PFSK-1 (cell line): ENCODE measurements around the gene NINJ2.

ENCODE experiments used
- POLR2AphosphoS5 ChIP-seq: IDR thresholded peaks from 2 replicates; pipeline ENCODE4 v1.6.1; 2012; ENCODE audit warnings: low read depth, mild to moderate bottlenecking, control low read depth, low read length, moderate library complexity
- SIN3A ChIP-seq: IDR thresholded peaks from 2 replicates; pipeline ENCODE4 v1.6.1; 2012; ENCODE audit warnings: mild to moderate bottlenecking, low read length, moderate library complexity, borderline replicate concordance; ENCODE audit not compliant: insufficient read depth
- TAF1 ChIP-seq: IDR thresholded peaks from 2 replicates; pipeline ENCODE4 v1.6.1; 2012; ENCODE audit warnings: low read length, control low read depth, borderline replicate concordance; ENCODE audit not compliant: insufficient read depth

GRCh38 chr12:697481-697880 lies 34.2 kb upstream of the NINJ2 start:
- TF ChIP-seq SIN3A (no peak), POLR2AphosphoS5 (no peak), TAF1 (no peak)
